Spleen (tissue), 7 donors: ENCODE measurements around the gene HMGXB4.

Experiments
- POLR2A ChIP-seq, 3 donors: fragments of 450-650 bp; IDR thresholded peaks; one replicate each; pipeline ENCODE4 v1.5.1; 2017; ENCODE audit warnings: antibody characterized with exemption in 3 of 3, mild to moderate bottlenecking in 1 of 3
- POLR2AphosphoS5 ChIP-seq, 3 donors: sonication (generic); formaldehyde crosslinking; IDR thresholded peaks; one replicate each; pipeline ENCODE4 v1.5.1; 2017; ENCODE audit warnings: antibody characterized with exemption in 3 of 3
- TF ChIP-seq, protein P1 (sequence below), 11 experiments: fragments of 200-600 bp in 7 of 11; fragments of 450-650 bp in 4 of 11; sonication (generic) in 4 of 11; IDR thresholded peaks in 8 of 11; conservative IDR thresholded peaks in 3 of 11; 1 replicate in 7 of 11; 2 replicates in 4 of 11; pipeline versions ENCODE4 v1.4.0 to v1.8.0; 2016 to 2021; ENCODE audit warnings: antibody characterized with exemption in 11 of 11, inconsistent platforms in 4 of 11, mild to moderate bottlenecking in 1 of 11
- donor health status: DM: no; HTN: no; CAD: no; lungs with moderate emphysema.
- donor health status: DM: no; HTN: no; CAD: no.
- donor health status: DM: no; HTN: no; CAD: no.

DNA sequence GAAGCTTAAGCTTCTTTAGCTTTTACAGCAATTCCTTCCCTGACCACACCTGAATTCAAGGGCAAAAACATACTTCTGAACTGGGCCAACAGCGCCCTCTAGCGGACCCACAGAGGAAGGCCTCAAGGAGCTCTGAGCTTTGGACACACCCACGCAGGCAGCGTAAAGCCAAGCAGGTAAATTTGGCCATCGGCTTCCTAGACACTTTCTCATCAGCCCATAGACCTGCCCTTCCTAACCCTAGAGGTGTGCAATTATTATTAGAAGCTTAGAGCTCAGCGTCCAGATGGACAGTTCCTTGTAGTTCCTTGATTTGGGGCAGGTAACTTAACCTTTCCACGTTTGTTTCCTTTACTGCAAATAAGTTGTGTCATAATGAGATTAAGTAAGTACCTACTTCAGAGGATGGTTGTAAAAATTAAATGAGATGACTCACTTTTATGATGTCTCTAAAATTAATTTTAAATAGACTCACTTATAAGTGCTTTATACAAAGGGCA is 25.7 kb upstream of the HMGXB4 start:
- TF ChIP-seq, protein P1, sequence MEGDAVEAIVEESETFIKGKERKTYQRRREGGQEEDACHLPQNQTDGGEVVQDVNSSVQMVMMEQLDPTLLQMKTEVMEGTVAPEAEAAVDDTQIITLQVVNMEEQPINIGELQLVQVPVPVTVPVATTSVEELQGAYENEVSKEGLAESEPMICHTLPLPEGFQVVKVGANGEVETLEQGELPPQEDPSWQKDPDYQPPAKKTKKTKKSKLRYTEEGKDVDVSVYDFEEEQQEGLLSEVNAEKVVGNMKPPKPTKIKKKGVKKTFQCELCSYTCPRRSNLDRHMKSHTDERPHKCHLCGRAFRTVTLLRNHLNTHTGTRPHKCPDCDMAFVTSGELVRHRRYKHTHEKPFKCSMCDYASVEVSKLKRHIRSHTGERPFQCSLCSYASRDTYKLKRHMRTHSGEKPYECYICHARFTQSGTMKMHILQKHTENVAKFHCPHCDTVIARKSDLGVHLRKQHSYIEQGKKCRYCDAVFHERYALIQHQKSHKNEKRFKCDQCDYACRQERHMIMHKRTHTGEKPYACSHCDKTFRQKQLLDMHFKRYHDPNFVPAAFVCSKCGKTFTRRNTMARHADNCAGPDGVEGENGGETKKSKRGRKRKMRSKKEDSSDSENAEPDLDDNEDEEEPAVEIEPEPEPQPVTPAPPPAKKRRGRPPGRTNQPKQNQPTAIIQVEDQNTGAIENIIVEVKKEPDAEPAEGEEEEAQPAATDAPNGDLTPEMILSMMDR (IDR thresholded peaks at IDR 0.05 in 8 of 11, conservative IDR thresholded peaks at IDR 0.05 in 3 of 11): peak; percentile 44 to 87 (median 80)
- TF ChIP-seq POLR2AphosphoS5 (IDR thresholded peaks at IDR 0.05): no peak
- no peak for TF ChIP-seq POLR2A (IDR thresholded peaks at IDR 0.05)
